HG02678 (cell line): ENCODE measurements around the gene DAPK1.

Experiments used
- ATAC-seq: cut with Tn5 transposase; IDR thresholded peaks from one replicate; pipeline ENCODE4 v1.9.1; 2021; ENCODE audit warnings: mild to moderate bottlenecking, moderate library complexity; ENCODE audit not compliant: unreplicated experiment

Gene DAPK1

DNA sequence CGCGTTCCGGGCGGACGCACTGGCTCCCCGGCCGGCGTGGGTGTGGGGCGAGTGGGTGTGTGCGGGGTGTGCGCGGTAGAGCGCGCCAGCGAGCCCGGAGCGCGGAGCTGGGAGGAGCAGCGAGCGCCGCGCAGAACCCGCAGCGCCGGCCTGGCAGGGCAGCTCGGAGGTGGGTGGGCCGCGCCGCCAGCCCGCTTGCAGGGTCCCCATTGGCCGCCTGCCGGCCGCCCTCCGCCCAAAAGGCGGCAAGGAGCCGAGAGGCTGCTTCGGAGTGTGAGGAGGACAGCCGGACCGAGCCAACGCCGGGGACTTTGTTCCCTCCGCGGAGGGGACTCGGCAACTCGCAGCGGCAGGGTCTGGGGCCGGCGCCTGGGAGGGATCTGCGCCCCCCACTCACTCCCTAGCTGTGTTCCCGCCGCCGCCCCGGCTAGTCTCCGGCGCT lies at the start of gene DAPK1:
DAPK1 (plus strand) TSS at position 264 of the 442 bp plus-strand sequence. CDS start 1,211 bp downstream, outside the sequence.
- peak; percentile 46 for ATAC-seq

DNA sequence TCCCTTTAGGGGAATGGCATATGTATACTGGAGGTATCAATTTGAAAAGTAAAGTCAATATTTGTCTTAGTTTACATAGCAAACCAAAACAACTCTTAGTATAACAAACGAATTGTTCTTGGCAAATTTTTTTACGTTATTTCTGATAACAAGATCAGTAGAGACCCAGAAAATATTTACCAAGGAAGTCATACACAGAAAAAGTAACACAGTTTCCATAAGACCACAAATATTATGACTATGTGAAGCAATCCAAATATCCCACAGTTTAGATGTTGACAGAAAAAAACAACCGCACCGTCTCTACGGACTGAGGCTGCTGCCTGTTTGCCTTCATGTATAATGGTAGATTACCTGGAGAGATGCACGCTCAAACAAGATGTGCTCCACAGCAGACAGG lies 46.5 kb upstream of the DAPK1 start:
- ATAC-seq, result no peak

- no peak for ATAC-seq
Observed at GRCh38 chr9:87455407-87455806, 42.3 kb upstream of the DAPK1 start.

DNA sequence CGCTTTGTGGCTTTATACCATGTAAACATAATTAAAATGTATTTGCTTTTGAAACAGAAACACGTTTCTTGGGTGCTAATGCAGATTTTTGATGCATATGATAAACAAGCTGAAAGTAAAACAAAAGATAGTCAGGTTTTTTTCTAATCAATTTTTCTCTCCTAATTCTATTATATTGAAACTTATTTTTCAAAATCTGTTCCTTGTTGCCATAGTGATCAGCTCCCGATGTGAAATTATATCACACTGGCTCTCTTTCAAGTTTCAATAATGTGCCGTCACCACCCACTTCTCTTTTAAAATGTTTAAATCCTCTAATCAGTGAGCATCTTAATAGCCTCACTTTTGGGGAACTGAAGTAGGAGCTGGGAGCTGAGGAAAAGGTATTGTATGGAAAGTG lies 36.4 kb upstream of the DAPK1 start:
- no peak for ATAC-seq

- peak; percentile 41 for ATAC-seq
Observed at GRCh38 chr9:87464110-87464991, 33.3 kb upstream of the DAPK1 start.

- no peak for ATAC-seq
Observed at GRCh38 chr9:87464992-87465378, 32.7 kb upstream of the DAPK1 start.

DNA sequence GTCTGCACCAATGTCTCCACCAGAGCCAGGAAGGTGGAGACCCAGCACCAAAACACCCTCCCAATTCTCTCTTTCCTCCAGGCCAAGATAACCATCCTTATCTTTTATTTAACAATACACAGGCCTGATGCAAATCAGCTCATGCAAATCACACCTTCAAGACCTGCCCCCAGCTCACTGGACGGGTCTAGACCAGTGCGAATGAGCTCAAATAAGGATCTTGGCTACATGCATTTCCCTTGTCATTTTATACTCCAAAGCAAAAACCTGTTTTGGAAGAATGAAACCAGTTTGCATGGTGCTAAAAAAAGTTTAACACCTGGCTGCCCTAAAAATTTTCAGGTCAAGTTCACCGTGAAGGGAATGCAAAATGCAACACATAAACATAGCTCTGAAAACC lies 31.9 kb upstream of the DAPK1 start:
- ATAC-seq, result no peak

DNA sequence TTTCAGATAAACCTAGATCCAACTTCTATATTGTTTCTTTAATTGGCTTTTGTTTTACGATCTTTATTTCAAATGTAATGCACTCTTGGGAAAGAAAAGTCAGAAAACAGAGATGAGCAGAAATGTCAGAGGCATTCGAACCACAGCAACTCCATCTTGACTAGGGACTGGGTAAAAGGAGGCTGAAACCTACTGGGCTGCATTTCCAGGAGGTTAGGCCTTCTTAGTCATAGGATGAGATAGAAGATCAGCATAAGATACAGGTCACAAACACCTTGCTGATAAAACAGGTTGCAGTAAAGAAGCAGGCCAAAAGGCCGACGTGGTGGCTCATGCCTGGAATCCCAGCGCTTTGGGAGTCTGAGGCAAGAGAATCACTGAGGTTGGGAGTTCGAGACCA lies 30.5 kb upstream of the DAPK1 start:
- no peak for ATAC-seq

- ATAC-seq, result no peak
Observed at GRCh38 chr9:87469793-87470465, 27.7 kb upstream of the DAPK1 start.

- no peak for ATAC-seq
Observed at GRCh38 chr9:87471746-87472145, 25.9 kb upstream of the DAPK1 start.

DNA sequence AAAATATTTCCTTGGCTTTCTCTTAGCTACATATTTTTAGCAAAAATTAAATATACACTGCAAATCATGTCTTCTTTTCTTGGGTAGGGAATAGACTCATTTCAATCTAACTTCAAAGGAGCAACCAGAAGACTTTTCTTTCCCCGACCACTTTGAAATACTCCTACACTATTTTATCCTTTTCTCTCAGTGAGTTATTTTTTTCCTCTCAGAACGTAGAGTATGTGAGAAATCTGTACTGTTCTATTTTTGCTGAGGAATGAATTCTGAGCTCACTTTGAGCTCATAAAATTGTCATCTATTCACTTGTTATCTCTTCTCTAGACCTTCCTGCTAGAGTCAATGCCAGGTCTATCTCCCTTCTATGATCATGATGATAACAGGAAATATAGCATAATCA lies 22.2 kb upstream of the DAPK1 start:
- no peak for ATAC-seq

- ATAC-seq, result no peak
Observed at GRCh38 chr9:87478226-87478992, 19.3 kb upstream of the DAPK1 start.

- ATAC-seq, result peak; percentile 81
Observed at GRCh38 chr9:87479801-87480201, 17.9 kb upstream of the DAPK1 start.

- ATAC-seq, result no peak
Observed at GRCh38 chr9:87481890-87482855, 15.5 kb upstream of the DAPK1 start.

GRCh38 chr9:87490225-87490624 lies 7.4 kb upstream of the DAPK1 start:
- no peak for ATAC-seq

DNA sequence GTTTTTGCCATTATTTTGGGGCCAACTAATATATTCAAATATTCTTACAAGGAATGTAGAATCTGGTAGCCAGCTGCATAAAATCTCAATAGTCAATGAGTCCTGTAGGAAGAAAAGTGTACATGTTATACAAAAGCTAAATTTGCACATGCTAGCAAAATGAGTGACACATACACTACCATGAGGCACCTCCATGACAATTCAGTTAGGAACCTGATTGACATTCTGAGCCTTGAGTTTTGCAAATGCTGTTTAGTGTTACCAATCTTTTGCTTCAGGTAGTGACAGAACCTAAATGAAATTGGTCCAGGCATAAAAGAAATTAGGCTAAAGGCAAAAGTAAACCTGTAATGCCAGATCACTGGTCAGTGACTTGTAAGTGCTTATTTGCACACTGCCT lies 6.8 kb upstream of the DAPK1 start:
- ATAC-seq, result no peak

- no peak for ATAC-seq
Observed at GRCh38 chr9:87491523-87491922, 6.1 kb upstream of the DAPK1 start.

- ATAC-seq, result no peak
Observed at GRCh38 chr9:87492642-87493041, 5.0 kb upstream of the DAPK1 start.

DNA sequence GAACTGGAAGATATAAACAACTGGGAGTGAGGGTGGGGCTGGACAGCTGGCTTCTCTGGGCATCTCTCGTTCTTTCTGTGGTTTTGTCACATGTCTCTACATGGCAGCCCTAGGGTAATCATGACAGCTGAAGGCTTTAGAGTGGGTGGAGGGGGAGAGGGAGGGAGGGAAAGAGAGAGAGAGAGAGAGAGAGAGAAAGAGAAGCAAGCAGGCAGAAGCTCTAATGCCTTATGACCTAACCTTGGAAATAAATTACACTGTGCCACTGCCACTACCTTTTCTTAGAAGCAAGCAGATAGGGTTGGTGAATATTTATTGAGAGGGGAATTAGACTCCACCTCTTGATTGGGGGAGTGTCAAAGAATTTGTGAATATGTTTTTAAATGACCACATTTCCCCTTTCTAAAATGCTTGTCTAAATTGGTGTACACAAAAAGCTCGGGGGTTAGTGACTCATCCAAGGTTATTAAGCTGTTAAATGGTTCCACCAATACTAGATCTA lies 2.6 kb upstream of the DAPK1 start:
- ATAC-seq, result no peak

- no peak for ATAC-seq
Observed at GRCh38 chr9:87497080-87497603, 525 bp upstream of the DAPK1 start.
